ENCODE data around the gene LSAMP.

- TF ChIP-seq CTCF (IDR thresholded peaks at IDR 0.05) = no peak
- no peak for TF ChIP-seq EZH2 (IDR thresholded peaks at IDR 0.05; ENCODE audit: borderline replicate concordance, insufficient read depth, low read depth, low read length, poor library complexity, severe bottlenecking)
Measured at GRCh38 chr3:116238846-116239565, 206.3 kb downstream of the LSAMP start.
